SK-N-DZ (cell line): Measurements from ENCODE around the gene RPRD1B.

Experiments
- DNase-seq: peaks from one replicate; pipeline ENCODE4 v3.0.0-alpha.2; 2015; ENCODE audit warnings: low spot score
- small RNA-seq, 2 experiments: library from RNA; depleted of rRNA; stranded (forward); fragments of <200 nt; gene quantifications; one replicate each; pipeline ENCODE3, GENCODE V24; 2014

Gene RPRD1B

GRCh38 chr20:38135271-38135650 is 101.7 kb downstream of the RPRD1B start:
- no peak for DNase-seq

- DNase-seq, result no peak
Measured at GRCh38 chr20:38135651-38136420, 102.3 kb downstream of the RPRD1B start.

GRCh38 chr20:38136421-38137245 is 103.1 kb downstream of the RPRD1B start:
- no peak for DNase-seq

- DNase-seq, result no peak
Measured at GRCh38 chr20:38137441-38138037, 104.0 kb downstream of the RPRD1B start.

GRCh38 chr20:38138086-38138778 is 104.7 kb downstream of the RPRD1B start:
- no peak for DNase-seq

GRCh38 chr20:38139156-38139912 is 105.8 kb downstream of the RPRD1B start:
- no peak for DNase-seq

GRCh38 chr20:38139977-38140753 is 106.6 kb downstream of the RPRD1B start:
- DNase-seq, result no peak

- DNase-seq, result no peak
Measured at GRCh38 chr20:38141204-38141888, 107.8 kb downstream of the RPRD1B start.

Small RNAs within 50 kb of the gene (small RNA-seq; reads per million reads assigned to genes)
- 0 to 0.04 reads per million in 2 experiments for gene RN7SL237P
